ENCODE measurements around the gene RBMX.

Gene RBMX

DNA sequence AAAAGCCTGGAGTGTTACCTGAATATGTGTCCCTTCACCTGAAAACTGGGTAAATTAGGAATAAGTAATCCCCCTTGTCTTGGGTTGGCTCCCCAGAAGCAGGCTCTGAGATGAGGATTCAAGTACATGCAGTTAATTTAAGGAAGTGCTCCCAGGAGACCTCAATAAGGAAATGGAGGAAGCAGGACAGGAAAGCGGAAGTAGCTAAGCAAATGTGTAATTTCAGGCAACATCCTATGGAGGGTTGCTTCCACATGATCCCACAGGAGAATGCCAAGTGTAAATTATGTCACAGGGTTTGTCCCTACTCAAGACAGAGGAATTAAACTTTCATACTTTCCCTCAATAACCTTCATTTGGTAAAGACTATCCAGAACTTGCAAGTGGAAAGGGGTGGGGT, 51.7 kb downstream of the RBMX start:
- no peak for DNase-seq

DNA sequence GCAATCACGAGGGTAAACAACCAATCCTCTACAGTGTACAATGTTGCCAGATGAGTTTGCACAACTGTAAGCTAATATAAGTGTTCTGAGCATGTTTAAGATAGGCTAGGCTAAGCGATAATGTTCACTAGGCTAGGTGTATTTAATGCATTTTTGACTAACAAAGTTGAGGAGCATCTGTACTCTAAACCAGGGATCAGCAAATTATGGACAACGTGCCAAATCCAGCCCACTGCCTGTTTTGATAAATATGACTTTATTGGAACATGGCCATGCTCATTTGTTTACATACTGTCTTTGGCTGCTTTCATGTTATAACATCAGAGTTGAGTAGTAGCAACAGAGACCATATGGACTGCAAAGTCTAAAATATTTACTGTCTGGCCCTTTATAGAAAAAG, 53.5 kb downstream of the RBMX start:
- no peak for DNase-seq

- DNase-seq = no peak
These were observed 54.8 kb downstream of the RBMX start for GRCh38 chrX:136825771-136826170.

Measured in RPMI8226 (cell line).